GM21529 (cell line): ENCODE measurements around the gene LAG3.

ENCODE experiments used
- ATAC-seq: cut with Tn5 transposase; IDR thresholded peaks from one replicate; pipeline ENCODE4 v1.9.1; 2021; ENCODE audit not compliant: unreplicated experiment

LAG3 gene

DNA sequence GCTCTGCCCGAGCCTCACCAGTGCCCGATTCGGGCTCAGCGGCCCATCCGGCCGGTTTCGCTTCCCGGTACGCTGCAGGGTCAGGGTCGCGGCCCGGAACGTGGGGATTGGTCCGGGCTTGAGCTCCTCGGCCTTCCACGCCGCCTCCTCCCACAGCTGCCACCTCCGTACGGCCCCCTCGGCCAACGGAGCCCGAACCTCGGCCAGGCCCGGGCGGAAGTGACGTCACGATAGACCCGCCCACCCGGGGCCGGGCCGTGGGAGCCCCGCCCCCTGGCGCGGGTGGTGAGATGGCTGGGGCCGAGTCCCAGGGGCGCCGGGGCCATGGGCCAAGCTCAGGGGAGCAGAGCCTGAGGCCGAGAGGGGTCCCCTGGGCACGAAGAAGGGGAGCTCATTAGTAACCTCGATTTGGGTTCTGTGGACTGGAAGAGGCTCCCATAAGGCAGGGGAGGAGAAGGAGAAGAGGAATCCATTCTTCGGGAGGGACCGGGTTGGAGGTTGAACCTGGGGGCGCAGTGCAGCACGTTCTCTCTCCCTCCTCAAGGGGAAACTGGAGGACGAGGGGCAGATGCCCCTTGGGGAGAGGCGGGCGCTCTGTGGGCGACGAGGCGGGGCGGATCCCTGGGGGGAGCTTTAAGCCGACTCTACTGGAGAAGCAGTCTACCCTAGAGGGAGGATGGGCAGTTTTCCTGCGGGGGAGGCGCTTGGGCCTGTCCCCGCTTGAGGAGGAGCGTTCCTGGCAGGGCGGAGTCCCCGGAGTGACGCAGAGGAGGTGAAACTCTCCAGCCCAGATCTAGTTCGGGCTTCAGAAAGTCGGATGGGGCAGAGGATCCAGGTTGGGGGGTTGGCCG is 19.2 kb upstream of the LAG3 start, which contains the start of gene MLF2:
Gene MLF2, minus strand, starts transcription at position 221 of the 851 bp plus-strand sequence. CDS start 807 bp downstream, outside the sequence.
- peak; percentile 90 for ATAC-seq

DNA sequence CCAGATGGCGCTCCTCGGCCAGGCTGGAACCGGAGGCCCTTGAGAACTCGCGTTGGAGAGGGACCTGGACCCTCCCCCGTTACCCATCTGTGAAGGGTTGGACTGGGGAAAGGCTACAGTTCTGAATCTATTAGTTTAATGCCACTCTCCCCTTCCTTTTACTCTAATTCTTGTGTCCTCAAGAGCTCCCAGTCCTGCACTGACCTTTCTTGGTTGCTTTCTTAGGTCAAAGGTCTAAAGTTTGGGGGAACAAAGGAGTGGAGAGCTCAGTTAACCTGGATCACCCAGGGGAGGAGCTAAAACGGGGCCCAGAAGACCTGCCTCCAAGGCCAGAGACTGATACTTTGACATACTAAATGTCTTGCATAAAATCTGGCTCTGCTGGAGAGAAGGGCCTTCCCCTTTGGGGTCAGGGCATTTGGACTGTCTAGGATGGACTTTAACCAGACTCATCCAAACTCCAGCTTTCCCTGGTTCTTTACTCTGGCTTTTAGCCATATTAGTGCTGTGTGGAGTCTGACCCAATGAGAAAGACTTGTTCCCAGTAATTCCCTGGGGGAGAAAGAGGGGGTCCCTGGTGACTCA is 18.5 kb upstream of the LAG3 start:
- ATAC-seq = no peak

GRCh38 chr12:6754411-6754810 is 17.9 kb upstream of the LAG3 start:
- ATAC-seq = no peak

DNA sequence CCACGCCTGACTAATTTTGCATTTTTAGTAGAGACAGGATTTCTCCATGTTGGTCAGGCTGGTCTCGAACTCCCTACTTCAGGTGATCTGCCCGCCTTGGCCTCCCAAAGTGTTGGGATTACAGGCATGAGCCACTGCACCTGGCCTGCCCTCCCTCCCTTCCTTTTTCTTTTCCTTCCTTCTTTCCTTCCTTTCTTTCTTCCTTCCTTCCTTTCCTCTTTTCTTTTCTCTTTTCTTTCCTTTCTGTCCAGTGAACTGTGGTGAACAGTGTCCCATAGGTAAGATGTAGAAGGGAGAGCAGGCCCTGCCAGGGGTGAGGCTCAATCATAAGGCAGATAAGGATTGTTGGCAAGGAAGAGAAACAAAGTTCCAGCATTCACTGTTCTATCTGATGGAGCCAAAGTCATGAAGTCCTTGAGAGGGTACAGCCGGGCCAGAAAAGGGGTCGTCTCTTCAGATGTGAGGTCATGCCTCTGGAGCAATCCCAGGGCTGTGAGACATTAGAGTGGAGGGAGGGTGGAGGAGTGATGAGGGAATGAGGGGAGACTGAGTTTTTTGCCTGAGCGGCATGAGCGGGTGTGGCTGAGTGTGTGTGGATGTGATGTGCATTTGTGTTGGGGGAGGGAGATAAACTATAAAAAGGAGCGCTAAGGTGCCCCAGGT is 15.2 kb upstream of the LAG3 start:
- no peak for ATAC-seq

GRCh38 chr12:6758506-6759095 is 13.7 kb upstream of the LAG3 start:
- no peak for ATAC-seq

DNA sequence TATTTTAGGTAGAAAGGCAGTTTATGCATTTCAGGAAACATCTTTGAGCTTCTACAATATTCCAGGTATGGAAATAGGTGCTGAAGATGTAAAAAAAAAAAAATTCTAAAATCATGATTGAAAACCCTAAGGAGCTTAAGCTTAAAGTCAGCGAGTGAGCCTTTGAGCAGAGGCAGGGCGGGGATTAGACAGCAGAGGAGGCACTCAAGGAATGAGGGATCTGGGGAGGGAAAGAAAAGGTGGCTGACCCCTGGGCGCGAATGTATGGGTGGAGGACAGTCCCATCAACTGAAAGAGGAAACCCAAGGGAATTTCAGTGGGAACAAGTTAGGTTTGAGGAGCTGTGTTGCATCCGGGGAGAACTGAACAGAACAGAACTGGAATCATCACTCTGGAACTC is 12.6 kb upstream of the LAG3 start:
- no peak for ATAC-seq

DNA sequence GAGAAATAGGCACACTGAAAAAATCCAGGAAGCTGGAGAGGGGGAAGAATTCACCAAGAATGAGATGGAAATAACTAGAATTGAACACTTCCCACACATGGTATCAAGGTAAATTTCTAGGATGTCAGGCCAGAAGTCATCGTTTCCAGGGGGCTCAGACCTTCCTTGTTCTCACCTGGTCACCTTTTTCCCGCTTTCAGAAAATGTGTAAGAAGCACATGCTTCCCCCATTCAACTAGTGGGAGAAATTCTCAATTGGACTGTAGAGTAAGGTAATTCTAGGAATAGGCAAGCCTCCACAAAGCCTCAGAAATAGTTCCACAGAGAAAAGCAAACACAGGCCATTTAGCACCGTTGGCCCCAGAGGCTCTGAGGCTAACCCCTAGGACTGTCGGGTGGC is 8.9 kb upstream of the LAG3 start:
- ATAC-seq = no peak

DNA sequence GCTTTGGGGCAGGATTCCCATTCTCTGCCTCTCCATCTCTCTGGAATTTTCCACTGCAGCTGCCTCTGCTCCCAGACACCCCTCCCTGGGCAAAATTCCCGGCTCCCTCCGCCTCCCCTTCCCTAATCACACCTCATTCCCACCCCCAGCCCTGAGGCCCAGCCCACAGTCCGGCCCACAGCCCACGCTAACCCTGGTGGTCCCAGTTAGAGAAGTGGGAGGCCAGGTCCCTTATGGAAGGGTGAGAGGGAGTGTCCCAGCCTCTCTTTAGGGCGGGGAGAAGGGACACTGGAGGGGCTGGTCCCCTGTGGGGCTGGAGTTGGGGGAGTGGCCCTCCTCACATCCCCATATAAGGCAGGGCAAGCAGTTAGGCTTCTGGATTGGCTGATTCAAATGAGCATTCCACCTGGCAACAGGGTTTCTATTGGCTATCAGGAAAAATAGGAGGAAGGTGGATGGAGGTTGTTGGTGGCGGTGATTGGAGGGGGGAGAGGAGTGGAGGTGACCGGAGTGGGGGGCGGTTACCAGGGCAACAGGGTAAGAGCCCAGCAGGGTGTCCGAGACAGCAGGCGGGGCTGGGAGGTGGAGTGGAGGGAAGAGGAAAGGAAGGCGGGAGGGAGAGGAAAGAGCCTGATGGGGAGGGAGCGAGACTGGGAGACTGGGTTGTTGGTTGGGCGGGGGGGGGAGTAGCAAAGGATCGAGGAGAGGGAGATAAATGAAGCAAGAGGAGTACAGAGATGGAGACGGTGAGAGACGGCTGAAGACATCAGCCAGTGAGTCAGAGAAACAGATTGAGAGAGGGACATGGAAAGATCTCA is 8.1 kb upstream of the LAG3 start:
- ATAC-seq = peak; percentile 81

GRCh38 chr12:6765048-6765633 is 7.2 kb upstream of the LAG3 start:
- ATAC-seq = no peak

GRCh38 chr12:6765634-6766581 is 6.4 kb upstream of the LAG3 start, which contains the start of gene PTMS:
TSS of gene PTMS (plus strand) at chr12:6766363. CDS start at chr12:6766706, 343 bp downstream.
- ATAC-seq = peak; percentile 15

DNA sequence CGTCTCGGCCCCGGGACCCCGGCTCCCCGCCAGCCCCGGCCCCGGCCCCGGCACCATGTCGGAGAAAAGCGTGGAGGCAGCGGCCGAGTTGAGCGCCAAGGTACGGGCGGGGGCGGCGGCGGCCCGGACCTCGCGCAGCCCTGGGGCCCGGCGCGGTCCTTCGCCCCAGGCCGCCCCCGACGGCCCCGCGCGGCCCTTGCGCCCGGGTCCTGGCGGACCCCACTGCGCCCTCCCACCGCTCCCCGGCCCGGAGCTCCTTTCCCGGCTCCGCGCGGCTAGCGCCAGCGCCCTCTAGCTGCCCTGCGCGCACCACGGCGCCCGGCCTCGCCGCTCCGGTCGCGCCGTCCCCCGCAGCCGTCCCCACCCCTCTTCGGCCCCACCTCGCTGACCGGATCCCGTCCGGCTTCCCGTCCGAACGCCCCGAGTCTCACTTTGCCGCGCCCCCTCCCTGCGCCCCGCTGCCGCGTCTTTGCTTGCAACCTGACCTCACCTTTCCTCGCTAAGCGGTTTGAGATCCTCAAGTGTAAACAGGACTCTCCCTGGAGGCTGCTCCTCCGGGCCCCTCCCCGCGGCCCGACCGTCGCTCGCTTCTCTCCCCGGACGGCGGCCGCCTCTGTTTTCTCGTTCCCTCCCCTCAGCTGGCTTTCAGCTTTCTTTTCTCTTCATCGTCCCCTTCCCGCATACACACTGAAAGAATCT is 5.5 kb upstream of the LAG3 start:
- ATAC-seq = peak; percentile 49

DNA sequence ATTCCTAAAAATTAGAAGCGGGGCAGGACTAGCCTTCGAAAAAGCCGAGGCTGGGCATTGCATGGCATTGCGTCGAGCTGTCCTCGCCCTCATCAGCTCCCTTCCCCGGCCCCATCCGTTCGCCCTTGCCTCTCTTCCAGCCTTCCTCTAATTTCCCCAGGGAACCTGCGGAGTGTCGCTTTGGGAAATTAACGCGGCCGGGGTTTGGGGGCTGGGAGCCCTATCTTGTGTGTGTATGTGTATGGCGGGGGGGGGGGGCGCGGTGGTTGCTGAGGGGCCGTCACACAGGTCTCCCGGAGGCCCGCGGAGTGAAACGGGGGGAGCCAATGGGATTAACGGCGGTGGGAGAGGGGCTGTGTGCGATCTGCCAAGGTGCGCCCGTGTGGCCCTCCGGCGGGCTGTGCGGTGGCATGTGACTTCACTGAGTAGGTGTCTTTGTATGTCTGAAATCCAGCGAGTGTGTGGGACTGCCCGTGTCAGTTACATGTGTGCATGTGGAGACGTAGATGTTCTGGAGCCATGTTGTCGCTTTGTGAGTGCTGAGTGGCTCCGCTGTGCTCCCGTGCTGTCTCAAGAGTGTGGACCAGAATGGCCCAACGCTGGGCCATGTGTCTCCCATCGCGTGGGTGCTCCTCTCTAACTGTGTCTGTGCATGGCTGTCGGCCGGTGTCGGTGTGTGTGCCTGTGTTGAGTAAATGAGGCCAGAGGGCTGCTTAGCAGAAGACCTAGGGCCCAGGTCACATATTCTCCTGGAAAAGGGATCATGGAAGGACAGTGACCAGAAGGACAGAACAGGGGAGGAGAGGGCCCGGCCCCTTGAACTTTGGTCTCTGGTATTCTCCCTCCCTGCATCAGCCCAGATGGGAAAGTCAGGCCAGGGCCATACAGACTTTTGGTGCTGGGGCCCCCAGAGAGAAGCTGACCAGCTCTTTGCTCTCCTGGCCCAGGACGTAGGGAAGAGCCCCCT is 4.7 kb upstream of the LAG3 start:
- no peak for ATAC-seq

GRCh38 chr12:6768437-6768914 is 3.8 kb upstream of the LAG3 start:
- no peak for ATAC-seq

- ATAC-seq = no peak
Observed at GRCh38 chr12:6768990-6769389, 3.3 kb upstream of the LAG3 start.

- ATAC-seq = no peak
Observed at GRCh38 chr12:6769666-6770065, 2.7 kb upstream of the LAG3 start.

DNA sequence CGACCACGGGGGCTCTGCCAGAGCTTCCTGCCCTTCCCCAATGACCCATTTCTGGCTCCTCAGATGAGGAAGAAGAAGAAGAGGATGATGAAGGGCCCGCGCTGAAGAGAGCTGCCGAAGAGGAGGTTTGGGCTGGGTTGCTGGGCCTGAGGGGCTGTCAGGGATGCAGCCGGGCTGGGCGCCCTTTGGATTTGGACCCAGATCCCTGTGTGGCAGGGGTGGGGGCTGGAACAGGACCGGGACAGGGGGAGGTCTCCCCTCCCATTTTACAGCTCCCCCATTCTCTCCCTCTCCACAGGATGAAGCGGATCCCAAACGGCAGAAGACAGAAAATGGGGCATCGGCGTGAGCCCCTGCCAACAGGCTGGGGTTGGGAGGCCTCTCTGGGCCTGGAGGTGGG is 2.2 kb upstream of the LAG3 start:
- ATAC-seq = no peak

DNA sequence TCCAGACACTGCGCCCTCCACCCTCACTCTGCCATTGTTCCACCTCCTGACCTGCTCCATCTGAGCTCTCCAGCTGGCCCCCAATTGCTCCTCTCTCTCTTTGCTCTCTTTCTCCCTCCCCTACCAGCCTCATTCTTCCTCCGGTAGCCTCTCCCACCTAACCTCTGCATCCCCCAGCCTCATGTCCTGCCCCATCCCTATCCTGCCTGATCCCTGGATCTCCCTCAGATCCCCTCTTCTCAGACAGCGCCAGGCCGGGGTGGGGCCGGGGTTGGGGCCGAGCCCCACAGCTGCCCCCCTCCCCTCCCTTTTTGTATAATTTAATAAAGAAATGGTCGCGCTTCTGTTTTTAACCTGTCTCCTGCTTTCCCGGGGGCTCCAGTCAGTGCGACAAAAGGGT is 1.7 kb upstream of the LAG3 start:
- no peak for ATAC-seq
